ENCODE measurements around the gene CNP.

- TF ChIP-seq CTCF (IDR thresholded peaks at IDR 0.05; ENCODE audit: low read depth, low read length) (no peak), POLR2A (IDR thresholded peaks at IDR 0.05; ENCODE audit: extremely low read depth, insufficient read length) (no peak), MAX (IDR thresholded peaks at IDR 0.05; ENCODE audit: low read depth, low read length) (no peak), MYC (IDR thresholded peaks at IDR 0.05; ENCODE audit: low read depth, low read length) (no peak)
Measured at GRCh38 chr17:41974658-41975057, 8.1 kb downstream of the CNP start.
